ENCODE results near the gene CISTR.

GRCh38 chr12:53744130-53744441 is 7.7 kb downstream of the CISTR start:
- TF ChIP-seq CTCF (conservative IDR thresholded peaks at IDR 0.05 in 1 of 2, IDR thresholded peaks at IDR 0.05 in 1 of 2; ENCODE audit: extremely low read depth in 1 of 2, insufficient read depth in 1 of 2, low read depth in 1 of 2, low read length in 2 of 2) (no peak), EZH2 (IDR thresholded peaks at IDR 0.05; ENCODE audit: borderline replicate concordance, low read length) (no peak)

All from mammary epithelial cell (primary cell).